Germinal center (tissue), 1 donor: ENCODE data around the gene CDCP2.
A peak's percentile ranks its signal among the peaks of the same experiment; 100 is the strongest.

ENCODE experiments used
- DNase-seq: peaks from one replicate; pipeline ENCODE4 v3.0.0; 2012; ENCODE audit warnings: mixed read lengths, low spot score

The CDCP2 gene

GRCh38 chr1:54152696-54153095 lies at the start of gene CDCP2:
TSS of gene CDCP2 (minus strand) at chr1:54153000. CDS start at chr1:54152922, 78 bp downstream.
- no peak for DNase-seq

- no peak for DNase-seq
These were observed 47.8 kb upstream of the CDCP2 start for GRCh38 chr1:54200519-54200997.

GRCh38 chr1:54199765-54200518 lies 47.1 kb upstream of the CDCP2 start, which contains the start of the genes CYB5RL and MRPL37:
TSS of gene CYB5RL (minus strand) at chr1:54200030. CDS start at chr1:54195616, 4,414 bp downstream.
TSS of gene MRPL37 (plus strand) at chr1:54200167. CDS start at chr1:54200244, 77 bp downstream.
- peak; percentile 99 for DNase-seq

- peak; percentile 29 for DNase-seq
These were observed 46.5 kb upstream of the CDCP2 start for GRCh38 chr1:54199151-54199764.

- DNase-seq = no peak
These were observed 40.7 kb upstream of the CDCP2 start for GRCh38 chr1:54193453-54193852.

- no peak for DNase-seq
These were observed 38.7 kb upstream of the CDCP2 start for GRCh38 chr1:54191525-54191924.

GRCh38 chr1:54190526-54190925 lies 37.7 kb upstream of the CDCP2 start:
- DNase-seq = no peak

GRCh38 chr1:54188291-54188690 lies 35.5 kb upstream of the CDCP2 start:
- no peak for DNase-seq

- DNase-seq = no peak
These were observed 33.3 kb upstream of the CDCP2 start for GRCh38 chr1:54186056-54186455.

- no peak for DNase-seq
These were observed 28.0 kb upstream of the CDCP2 start for GRCh38 chr1:54180701-54181360.

- DNase-seq = no peak
These were observed 25.7 kb upstream of the CDCP2 start for GRCh38 chr1:54178296-54179070.

- DNase-seq = no peak
These were observed 24.9 kb upstream of the CDCP2 start for GRCh38 chr1:54177726-54178125.

- no peak for DNase-seq
These were observed 24.0 kb upstream of the CDCP2 start for GRCh38 chr1:54176621-54177327.

GRCh38 chr1:54174106-54174505 lies 21.3 kb upstream of the CDCP2 start:
- no peak for DNase-seq

- no peak for DNase-seq
These were observed 20.9 kb upstream of the CDCP2 start for GRCh38 chr1:54173681-54174080.

GRCh38 chr1:54172614-54173599 lies 20.1 kb upstream of the CDCP2 start:
- DNase-seq = no peak

- DNase-seq = no peak
These were observed 18.8 kb upstream of the CDCP2 start for GRCh38 chr1:54171606-54172005.

- DNase-seq = no peak
These were observed 18.2 kb upstream of the CDCP2 start for GRCh38 chr1:54171016-54171415.

- DNase-seq = no peak
These were observed 16.3 kb upstream of the CDCP2 start for GRCh38 chr1:54169068-54169467.
